ENCODE data around the gene MACROD2.

Gene MACROD2

GRCh38 chr20:13995086-13995665 lies at the start of gene MACROD2:
Gene MACROD2 (plus strand): TSS chr20:13995516.
- DNase-seq (ENCODE audit: low spot score): no peak
- no peak for TF ChIP-seq CTCF (IDR thresholded peaks at IDR 0.05; ENCODE audit: extremely low read depth, missing control alignments)

- TF ChIP-seq CTCF (IDR thresholded peaks at IDR 0.05; ENCODE audit: extremely low read depth, missing control alignments): no peak
- DNase-seq (ENCODE audit: low spot score): no peak
Observed at GRCh38 chr20:13947719-13948118, 47.6 kb upstream of the MACROD2 start.

GRCh38 chr20:13953227-13953626 lies 42.1 kb upstream of the MACROD2 start:
- no peak for TF ChIP-seq CTCF (IDR thresholded peaks at IDR 0.05; ENCODE audit: extremely low read depth, missing control alignments)
- DNase-seq (ENCODE audit: low spot score): no peak

- TF ChIP-seq CTCF (IDR thresholded peaks at IDR 0.05; ENCODE audit: extremely low read depth, missing control alignments): no peak
- no peak for DNase-seq (ENCODE audit: low spot score)
Observed at GRCh38 chr20:13960119-13960518, 35.2 kb upstream of the MACROD2 start.

- DNase-seq (ENCODE audit: low spot score): no peak
Observed at GRCh38 chr20:13960525-13960924, 34.8 kb upstream of the MACROD2 start.

GRCh38 chr20:13984211-13984610 lies 11.1 kb upstream of the MACROD2 start:
- no peak for TF ChIP-seq CTCF (IDR thresholded peaks at IDR 0.05; ENCODE audit: extremely low read depth, missing control alignments)
- no peak for DNase-seq (ENCODE audit: low spot score)

More at GRCh38 chr20:13960525-13960924, 34.8 kb upstream of the MACROD2 start:
- TF ChIP-seq CTCF (IDR thresholded peaks at IDR 0.05; ENCODE audit: extremely low read depth, missing control alignments): no peak

GRCh38 chr20:13990465-13990864 lies 4.9 kb upstream of the MACROD2 start, which contains the start of gene SEL1L2:
Gene SEL1L2 (minus strand): TSS chr20:13990614. CDS start chr20:13990534, 80 bp downstream.
- no peak for TF ChIP-seq CTCF (IDR thresholded peaks at IDR 0.05; ENCODE audit: extremely low read depth, missing control alignments)
- no peak for DNase-seq (ENCODE audit: low spot score)
